H9 (cell line): ENCODE measurements around the gene ST6GALNAC1. TPM values are rescaled to one million over a fixed set of nuclear protein-coding genes. Genes with fewer than 3 reads are reported as not detected.

ENCODE experiments used
- DNase-seq: peaks from one replicate; pipeline ENCODE4 v3.0.0-alpha.2; 2017
- H2AFZ ChIP-seq: one replicate; pipeline ENCODE4 v1.6.1; 2013; ENCODE audit warnings: mild to moderate bottlenecking, low read length, control low read depth, moderate library complexity
- H2AK5ac ChIP-seq: 2 replicates; pipeline ENCODE4 v1.6.1; 2013; ENCODE audit warnings: low read length, control low read depth, mixed read lengths; ENCODE audit not compliant: insufficient read length
- H2BK120ac ChIP-seq: one replicate; pipeline ENCODE4 v1.6.1; 2013; ENCODE audit warnings: low read depth, mild to moderate bottlenecking, low read length, control low read depth, inconsistent platforms; ENCODE audit not compliant: poor library complexity, severe bottlenecking
- H2BK12ac ChIP-seq: 2 replicates; pipeline ENCODE4 v1.6.1; 2013; ENCODE audit warnings: low read length, control low read depth, mixed read lengths, low read depth; ENCODE audit not compliant: insufficient read length
- H2BK15ac ChIP-seq: 2 replicates; pipeline ENCODE4 v1.6.1; 2013; ENCODE audit warnings: low read depth, low read length, control low read depth
- H2BK20ac ChIP-seq: one replicate; pipeline ENCODE4 v1.6.1; 2013; ENCODE audit warnings: low read depth, mild to moderate bottlenecking, low read length, control low read depth, inconsistent platforms; ENCODE audit not compliant: poor library complexity, severe bottlenecking
- H2BK5ac ChIP-seq: 2 replicates; pipeline ENCODE4 v1.6.1; 2013; ENCODE audit warnings: low read length, control low read depth, mixed read lengths; ENCODE audit not compliant: insufficient read length
- H3K14ac ChIP-seq: 2 replicates; pipeline ENCODE4 v1.6.1; 2013; ENCODE audit warnings: low read length, control low read depth; ENCODE audit not compliant: insufficient read depth
- H3K18ac ChIP-seq: 2 replicates; pipeline ENCODE4 v1.6.1; 2013; ENCODE audit warnings: low read depth, mild to moderate bottlenecking, mixed read lengths, low read length, control low read depth; ENCODE audit not compliant: insufficient read length
- H3K23ac ChIP-seq: 2 replicates; pipeline ENCODE4 v1.6.1; 2013; ENCODE audit warnings: low read length, control low read depth, mixed read lengths, low read depth; ENCODE audit not compliant: insufficient read length
- H3K23me2 ChIP-seq: 2 replicates; pipeline ENCODE4 v1.6.1; 2013; ENCODE audit warnings: low read depth, mild to moderate bottlenecking, mixed read lengths, low read length, control low read depth; ENCODE audit not compliant: insufficient read length, poor library complexity, severe bottlenecking
- H3K27ac ChIP-seq: 2 replicates; pipeline ENCODE4 v1.5.1; 2013; ENCODE audit warnings: low read length, control low read depth, mixed read lengths, low read depth; ENCODE audit not compliant: insufficient read length
- H3K27me3 ChIP-seq: 2 replicates; pipeline ENCODE4 v1.6.1; 2013; ENCODE audit warnings: low read length, control low read depth, inconsistent platforms; ENCODE audit not compliant: insufficient read depth
- H3K4ac ChIP-seq: 2 replicates; pipeline ENCODE4 v1.6.1; 2013; ENCODE audit warnings: low read depth, mild to moderate bottlenecking, control low read depth, inconsistent platforms, low read length, moderate library complexity
- H3K4me1 ChIP-seq: 2 replicates; pipeline ENCODE4 v1.6.1; 2013; ENCODE audit warnings: low read length, control low read depth, inconsistent platforms; ENCODE audit not compliant: insufficient read depth
- H3K4me2 ChIP-seq: 2 replicates; pipeline ENCODE4 v1.6.1; 2013; ENCODE audit warnings: low read length, control low read depth, mixed read lengths; ENCODE audit not compliant: insufficient read length, insufficient read depth
- H3K56ac ChIP-seq: 2 replicates; pipeline ENCODE4 v1.6.1; 2013; ENCODE audit warnings: low read depth, mild to moderate bottlenecking, mixed read lengths, low read length, control low read depth; ENCODE audit not compliant: insufficient read length
- H3K79me1 ChIP-seq: 2 replicates; pipeline ENCODE4 v1.6.1; 2013; ENCODE audit warnings: low read depth, mild to moderate bottlenecking, moderate library complexity, low read length, control low read depth, inconsistent platforms; ENCODE audit not compliant: insufficient read depth, poor library complexity, severe bottlenecking
- H3K79me2 ChIP-seq: 2 replicates; pipeline ENCODE4 v1.6.1; 2013; ENCODE audit warnings: low read length, control low read depth, inconsistent platforms; ENCODE audit not compliant: insufficient read depth
- H3K9ac ChIP-seq: 2 replicates; pipeline ENCODE4 v1.6.1; 2013; ENCODE audit warnings: low read length, control low read depth, mixed read lengths; ENCODE audit not compliant: insufficient read length; ENCODE audit errors: extremely low read depth
- H3K9me3 ChIP-seq: one replicate; pipeline ENCODE4 v1.6.1; 2013; ENCODE audit warnings: low read depth, low read length, inconsistent platforms; ENCODE audit not compliant: control insufficient read depth
- H3T11ph ChIP-seq: one replicate; pipeline ENCODE4 v1.6.1; 2013; ENCODE audit warnings: mild to moderate bottlenecking, low read length, control low read depth, inconsistent platforms
- H4K20me1 ChIP-seq: one replicate; pipeline ENCODE4 v1.6.1; 2013; ENCODE audit not compliant: control insufficient read depth, insufficient read length, insufficient read depth
- H4K5ac ChIP-seq: 2 replicates; pipeline ENCODE4 v1.6.1; 2013; ENCODE audit warnings: low read depth, mild to moderate bottlenecking, mixed read lengths, low read length, control low read depth; ENCODE audit not compliant: insufficient read length
- H4K8ac ChIP-seq: replicated peaks from 2 replicates; pipeline ENCODE4 v1.6.1; 2013; ENCODE audit warnings: low read length, control low read depth, mixed read lengths, low read depth; ENCODE audit not compliant: insufficient read length
- H4K91ac ChIP-seq: 2 replicates; pipeline ENCODE4 v1.6.1; 2013; ENCODE audit warnings: low read depth, mild to moderate bottlenecking, moderate library complexity, mixed read lengths, low read length, control low read depth; ENCODE audit not compliant: insufficient read length
- H3K27ac Mint-ChIP-seq, 3 experiments: 2 replicates in 2 of 3; 3 replicates in 1 of 3; pipeline ENCODE4 v1.8.0; 2020 to 2021; ENCODE audit warnings: mixed read lengths in 3 of 3, mild to moderate bottlenecking in 1 of 3, moderate library complexity in 1 of 3
- H3K27me3 Mint-ChIP-seq: 2 replicates; pipeline ENCODE4 v1.8.0; 2021; ENCODE audit warnings: low read depth, mild to moderate bottlenecking, moderate library complexity, mixed read lengths
- H3K36me3 Mint-ChIP-seq, 3 experiments: 2 replicates in 2 of 3; 3 replicates in 1 of 3; pipeline ENCODE4 v1.8.0; 2020 to 2021; ENCODE audit warnings: low read depth in 3 of 3, mixed read lengths in 3 of 3; ENCODE audit not compliant: insufficient read depth in 1 of 3
- H3K4me1 Mint-ChIP-seq, 2 experiments: 2 replicates each; pipeline ENCODE4 v1.8.0; 2020; ENCODE audit warnings: mixed read lengths in 2 of 2
- H3K4me3 Mint-ChIP-seq, 2 experiments: 2 replicates in 1 of 2; 3 replicates in 1 of 2; pipeline ENCODE4 v1.8.0; 2020 to 2021; ENCODE audit warnings: mild to moderate bottlenecking in 2 of 2, mixed read lengths in 2 of 2, moderate library complexity in 1 of 2
- H3K9me3 Mint-ChIP-seq, 2 experiments: 2 replicates in 1 of 2; 3 replicates in 1 of 2; pipeline ENCODE4 v1.8.0; 2020; ENCODE audit warnings: mild to moderate bottlenecking in 2 of 2, mixed read lengths in 2 of 2, moderate library complexity in 1 of 2
- CTCF ChIP-seq: fragments of 200-600 bp; sonication (generic); conservative IDR thresholded peaks from 3 replicates; pipeline ENCODE4 v1.8.0; 2021; ENCODE audit warnings: antibody characterized with exemption, mild to moderate bottlenecking
- WGBS: extraction: QIAGEN DNeasy Blood & Tissue Kit; methylation state at CpG from one replicate; pipeline ENCODE4 v1.1.7; 2013; ENCODE audit warnings: missing lambda C conversion rate, low lambda C conversion rate, mixed read lengths; ENCODE audit not compliant: insufficient read length; ENCODE audit errors: extremely low coverage; 5-methylcytosine and 5-hydroxymethylcytosine counted together
- total RNA-seq: library from RNA; stranded (reverse); gene quantifications from 2 replicates; pipeline ENCODE4 v1.2.1, GENCODE V29; 2021

Gene ST6GALNAC1
- total RNA-seq, 1 experiment from 2014 or later: not detected

- no peak overlapping the region for H2AK5ac ChIP-seq
- no peaks in the 10 kb centered on the region for H4K20me1 ChIP-seq
- WGBS: no CpG with 5 or more reads among the region's 5 CpGs
- no peak overlapping the region for H3K9ac ChIP-seq
- no peaks in the 10 kb centered on the region for H3K23me2 ChIP-seq
- Mint-ChIP-seq H3K4me3 (peak overlapping the region in 1 of 2 experiments; percentile 20; a peak in 1 of 5 replicates), H3K4me1 (peaks cover 9% of the 10 kb centered on the region in 2 experiments), H3K36me3 (no peaks in the 10 kb centered on the region), H3K27me3 (no peaks in the 10 kb centered on the region; the same call in 1 of the 2 replicates), H3K9me3 (no peaks in the 10 kb centered on the region), H3K27ac (peak overlapping the region in 1 of 3 experiments; percentile 63; a peak in 1 of 7 replicates)
- H3K27ac ChIP-seq: no peak overlapping the region
- H2BK120ac ChIP-seq: no peak overlapping the region
- H2BK20ac ChIP-seq: no peak overlapping the region
- H3K4me2 ChIP-seq: no peak overlapping the region
- H4K8ac ChIP-seq: no peak overlapping the region
- no peaks in the 10 kb centered on the region for H3K79me1 ChIP-seq
- no peak overlapping the region for H3K56ac ChIP-seq
- no peak overlapping the region for H4K5ac ChIP-seq
- H2AFZ ChIP-seq: no peak overlapping the region
- no peak overlapping the region for H2BK5ac ChIP-seq
- H3K18ac ChIP-seq: no peak overlapping the region
- no peak overlapping the region for H2BK12ac ChIP-seq
- H3K4ac ChIP-seq: no peak overlapping the region
- no peak overlapping the region for H4K91ac ChIP-seq
- H3K23ac ChIP-seq: no peak overlapping the region
- no peak overlapping the region for H3T11ph ChIP-seq
- no peak overlapping the region for H3K14ac ChIP-seq
- no peak overlapping the region for H2BK15ac ChIP-seq
- H3K27me3 ChIP-seq: no peaks in the 10 kb centered on the region
- TF ChIP-seq CTCF: no peak
- H3K4me1 ChIP-seq: no peaks in the 10 kb centered on the region
- DNase-seq: no peak
- H3K9me3 ChIP-seq: no peaks in the 10 kb centered on the region
- H3K79me2 ChIP-seq: no peaks in the 10 kb centered on the region
Measured at GRCh38 chr17:76658242-76658662, 14.7 kb upstream of the ST6GALNAC1 start.
